Measurements from ENCODE around the gene TIGD2. TPM values are rescaled to one million over a fixed set of nuclear protein-coding genes. Genes with fewer than 3 reads are reported as not detected.
A peak's percentile ranks its signal among the peaks of the same experiment; 100 is the strongest.

Gene TIGD2
- total RNA-seq, 2 donors from 2014 or later = 3.6 to 5.7 TPM

DNA sequence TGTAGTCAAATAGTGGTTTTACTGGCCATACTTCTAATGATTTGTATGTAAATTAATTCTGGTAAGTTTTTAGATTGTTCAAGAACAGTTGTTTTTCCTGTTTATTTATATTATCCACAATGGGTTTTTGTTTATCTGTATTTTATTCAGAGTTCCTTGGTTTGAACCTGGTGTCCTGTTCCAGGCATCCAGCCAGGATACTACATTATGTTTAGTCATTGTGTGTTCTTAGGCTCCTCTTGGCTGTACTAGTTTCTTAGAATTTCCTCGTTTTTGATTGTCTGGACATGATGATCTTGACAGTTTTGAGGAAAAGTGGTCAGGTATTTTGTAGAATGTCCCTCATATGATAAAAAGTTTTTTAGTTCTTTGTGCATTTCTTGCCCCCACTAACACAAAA, 7.8 kb downstream of the TIGD2 start:
- no peaks in the 10 kb centered on the region for H3K9me3 ChIP-seq
- no peak overlapping the region for H3K4me3 ChIP-seq
- no peak overlapping the region for H3K27ac ChIP-seq
- TF ChIP-seq, protein P1, sequence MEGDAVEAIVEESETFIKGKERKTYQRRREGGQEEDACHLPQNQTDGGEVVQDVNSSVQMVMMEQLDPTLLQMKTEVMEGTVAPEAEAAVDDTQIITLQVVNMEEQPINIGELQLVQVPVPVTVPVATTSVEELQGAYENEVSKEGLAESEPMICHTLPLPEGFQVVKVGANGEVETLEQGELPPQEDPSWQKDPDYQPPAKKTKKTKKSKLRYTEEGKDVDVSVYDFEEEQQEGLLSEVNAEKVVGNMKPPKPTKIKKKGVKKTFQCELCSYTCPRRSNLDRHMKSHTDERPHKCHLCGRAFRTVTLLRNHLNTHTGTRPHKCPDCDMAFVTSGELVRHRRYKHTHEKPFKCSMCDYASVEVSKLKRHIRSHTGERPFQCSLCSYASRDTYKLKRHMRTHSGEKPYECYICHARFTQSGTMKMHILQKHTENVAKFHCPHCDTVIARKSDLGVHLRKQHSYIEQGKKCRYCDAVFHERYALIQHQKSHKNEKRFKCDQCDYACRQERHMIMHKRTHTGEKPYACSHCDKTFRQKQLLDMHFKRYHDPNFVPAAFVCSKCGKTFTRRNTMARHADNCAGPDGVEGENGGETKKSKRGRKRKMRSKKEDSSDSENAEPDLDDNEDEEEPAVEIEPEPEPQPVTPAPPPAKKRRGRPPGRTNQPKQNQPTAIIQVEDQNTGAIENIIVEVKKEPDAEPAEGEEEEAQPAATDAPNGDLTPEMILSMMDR (IDR thresholded peaks at IDR 0.05) = no peak
- no peak for DNase-seq
- H3K4me1 ChIP-seq = no peaks in the 10 kb centered on the region
- no peaks in the 10 kb centered on the region for H3K27me3 ChIP-seq
- H3K36me3 ChIP-seq = no peaks in the 10 kb centered on the region
- H3K9ac ChIP-seq (ENCODE audit: low read depth in 2 of 2, low read length in 2 of 2) = no peak overlapping the region
- intact Hi-C loops (cut with DNase I) = no loop called here

DNA sequence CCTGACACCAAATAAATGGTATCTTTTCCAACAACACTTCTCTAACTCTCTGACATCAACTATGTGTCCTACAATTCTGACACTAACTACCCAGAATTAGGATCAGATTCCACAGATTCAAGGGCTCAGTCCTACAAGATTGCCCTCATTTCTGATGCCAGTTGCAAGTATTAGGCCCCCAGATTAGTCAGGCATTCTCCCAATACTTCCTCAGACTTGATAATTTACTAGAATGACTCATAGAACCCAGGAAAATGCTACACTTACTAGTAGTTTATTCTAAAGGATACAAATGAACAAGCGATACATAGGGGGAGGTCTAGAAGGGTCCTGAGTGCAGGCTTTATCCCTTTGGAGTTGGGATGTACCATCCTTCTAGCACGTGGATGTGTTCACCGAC, 8.5 kb downstream of the TIGD2 start:
- Histone ChIP-seq H3K27me3 (no peaks in the 10 kb centered on the region), H3K4me1 (no peaks in the 10 kb centered on the region), H3K27ac (no peak overlapping the region), H3K9me3 (no peaks in the 10 kb centered on the region), H3K4me3 (no peak overlapping the region), H3K36me3 (no peaks in the 10 kb centered on the region), H3K9ac (ENCODE audit: low read depth in 2 of 2, low read length in 2 of 2) (no peak overlapping the region)
- intact Hi-C loops (cut with DNase I) = no loop called here
- TF ChIP-seq, protein P1 (IDR thresholded peaks at IDR 0.05) = no peak
- DNase-seq = no peak

DNA sequence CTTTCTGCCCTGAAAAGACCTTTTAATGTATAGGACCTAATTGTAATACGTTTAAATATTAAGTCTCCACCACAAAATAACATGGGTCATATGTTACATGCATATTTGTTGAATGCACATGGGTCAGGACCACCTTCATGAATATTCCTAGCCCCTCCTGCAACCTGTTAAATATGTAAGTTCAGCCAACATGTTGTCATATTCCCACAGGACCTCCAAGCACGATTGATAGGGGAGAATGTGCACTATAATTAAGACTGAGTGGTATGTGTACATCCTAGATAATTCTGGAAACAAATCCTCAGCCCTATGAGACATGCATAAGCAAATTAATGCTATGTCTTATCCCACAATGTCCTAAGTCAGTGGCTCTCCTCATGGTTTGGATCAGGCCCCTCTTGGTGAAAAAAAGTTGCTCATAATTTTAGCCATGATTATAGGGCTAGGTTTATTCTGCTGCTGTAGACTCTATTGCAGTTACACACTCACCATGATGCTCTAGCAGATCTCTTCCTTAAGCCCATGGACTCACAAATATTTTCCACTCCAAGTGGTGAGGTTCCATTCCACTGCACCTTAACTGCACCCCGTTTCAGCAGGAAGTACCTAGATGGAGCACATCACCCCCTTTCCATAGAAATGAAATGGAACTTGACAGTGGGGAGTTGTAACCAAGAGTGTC, 10.2 kb downstream of the TIGD2 start:
- Histone ChIP-seq H3K27ac (no peak overlapping the region), H3K36me3 (no peaks in the 10 kb centered on the region), H3K9me3 (no peaks in the 10 kb centered on the region), H3K4me3 (no peak overlapping the region), H3K27me3 (no peaks in the 10 kb centered on the region), H3K9ac (ENCODE audit: low read depth in 2 of 2, low read length in 2 of 2) (no peak overlapping the region), H3K4me1 (no peaks in the 10 kb centered on the region)
- TF ChIP-seq, protein P1 (IDR thresholded peaks at IDR 0.05) = no peak
- no peak for DNase-seq
- intact Hi-C loops (cut with DNase I) = no loop called here

DNA sequence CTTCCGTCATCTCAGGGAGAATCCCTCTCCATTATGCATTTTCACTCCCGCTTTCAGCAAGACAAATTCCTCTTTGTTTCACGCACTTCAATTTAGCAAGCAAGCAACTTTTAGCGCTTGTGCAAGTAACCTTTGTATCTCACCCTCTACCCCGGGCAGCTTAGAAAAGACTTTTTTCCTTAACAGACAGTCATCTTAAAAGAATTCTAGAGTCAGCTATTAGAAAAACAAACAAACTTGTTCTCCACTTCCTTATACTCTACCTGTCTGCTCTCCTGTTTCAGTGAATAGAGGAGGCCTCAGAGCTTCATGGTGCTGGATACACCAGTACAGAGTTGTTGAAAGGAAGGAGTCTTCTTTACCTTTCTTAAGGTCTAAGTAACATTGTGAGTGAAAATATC, 12.1 kb downstream of the TIGD2 start:
- no peaks in the 10 kb centered on the region for H3K36me3 ChIP-seq
- peak overlapping the region; percentile 66 for H3K27ac ChIP-seq
- H3K9me3 ChIP-seq = no peaks in the 10 kb centered on the region
- DNase-seq = no peak
- no peaks in the 10 kb centered on the region for H3K27me3 ChIP-seq
- intact Hi-C loops (cut with DNase I) = no loop called here
- no peak overlapping the region for H3K9ac ChIP-seq (ENCODE audit: low read depth in 2 of 2, low read length in 2 of 2)
- TF ChIP-seq, protein P1 (IDR thresholded peaks at IDR 0.05) = no peak
- no peak overlapping the region for H3K4me3 ChIP-seq
- H3K4me1 ChIP-seq = no peaks in the 10 kb centered on the region

DNA sequence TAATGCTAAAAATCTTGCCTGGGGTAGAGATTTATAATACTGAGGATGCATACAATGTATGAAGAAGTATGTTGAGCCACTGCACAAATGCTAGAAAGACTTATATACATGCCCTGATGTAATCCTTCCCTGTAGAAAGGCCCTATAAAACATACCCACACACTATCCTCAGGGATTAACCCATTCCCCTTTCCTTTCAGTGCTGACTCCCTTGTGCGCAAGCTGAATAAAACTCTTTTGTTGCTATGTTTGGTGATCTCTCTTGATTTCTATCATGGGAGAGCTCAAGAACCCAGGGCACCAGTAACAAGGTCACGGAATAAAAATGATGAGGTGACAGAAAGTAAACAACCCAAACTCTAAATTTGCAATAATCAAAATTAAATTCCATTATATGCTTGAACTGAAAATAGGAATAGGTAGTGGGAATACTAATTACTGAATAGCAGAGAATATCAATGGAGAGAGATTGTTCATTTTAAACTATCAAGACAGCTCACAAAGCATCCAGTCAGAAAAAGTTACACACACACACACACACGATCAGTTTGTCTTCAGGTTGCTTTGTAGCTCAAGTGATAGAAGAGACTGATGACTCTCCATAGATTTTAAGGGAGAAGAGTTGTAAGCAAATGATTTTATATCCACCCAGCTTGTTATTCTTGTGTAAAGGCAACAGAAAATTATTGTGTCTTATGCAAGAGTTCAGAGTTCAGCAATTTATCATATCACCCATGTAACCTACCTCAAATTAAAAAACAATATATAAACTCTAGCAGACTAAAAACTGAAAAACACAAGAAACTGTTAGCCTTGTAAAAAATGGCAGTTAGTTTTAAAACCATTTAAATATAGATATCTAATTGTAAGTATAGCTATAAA, 14.8 kb downstream of the TIGD2 start:
- Histone ChIP-seq H3K27me3 (no peaks in the 10 kb centered on the region), H3K9me3 (no peaks in the 10 kb centered on the region), H3K27ac (no peak overlapping the region), H3K4me3 (no peak overlapping the region), H3K36me3 (no peaks in the 10 kb centered on the region), H3K9ac (ENCODE audit: low read depth in 2 of 2, low read length in 2 of 2) (no peak overlapping the region), H3K4me1 (no peaks in the 10 kb centered on the region)
- intact Hi-C loops (cut with DNase I) = no loop called here
- TF ChIP-seq, protein P1 (IDR thresholded peaks at IDR 0.05) = no peak
- DNase-seq = no peak
